Cardiac muscle cell (in vitro differentiated cells and primary cell): Measurements from ENCODE around the gene PRKG1. TPM values are rescaled to one million over a fixed set of nuclear protein-coding genes. Genes with fewer than 3 reads are reported as not detected.

Experiments used
- DNase-seq, 2 donors: peaks; one replicate each; pipeline versions ENCODE4 v3.0.0 to v3.0.0-alpha.2; 2010 to 2017; ENCODE audit warnings: low read depth in 1 of 2, low spot score in 1 of 2
- H3K27ac ChIP-seq: fragments of 200-600 bp; sonication (generic); 2 replicates; pipeline ENCODE4 v1.5.1; 2016
- H3K27me3 ChIP-seq: fragments of 200-600 bp; sonication (generic); 2 replicates; pipeline ENCODE4 v1.6.0; 2016; ENCODE audit warnings: control low read depth
- H3K36me3 ChIP-seq: fragments of 200-600 bp; sonication (generic); 2 replicates; pipeline ENCODE4 v1.5.1; 2016; ENCODE audit warnings: control low read depth
- H3K4me1 ChIP-seq: fragments of 200-600 bp; sonication (generic); 2 replicates; pipeline ENCODE4 v1.8.1; 2017; ENCODE audit warnings: low read depth, mild to moderate bottlenecking, mixed run types
- H3K4me3 ChIP-seq: fragments of 200-600 bp; sonication (generic); 2 replicates; pipeline ENCODE4 v1.5.1; 2016; ENCODE audit warnings: mild to moderate bottlenecking
- H3K9me3 ChIP-seq: fragments of 200-600 bp; sonication (generic); 2 replicates; pipeline ENCODE4 v1.5.1; 2017; ENCODE audit warnings: low read depth, mild to moderate bottlenecking, control low read depth
- CTCF ChIP-seq: IDR thresholded peaks from 2 replicates; pipeline ENCODE4 v1.5.1; 2012; ENCODE audit warnings: low read depth, mild to moderate bottlenecking, low read length
- polyA plus RNA-seq: library from polyadenylated mRNA; unstranded; fragments of >200 nt; fragmentation: Nextera tagmentation; extraction: Ambion mirVana; gene quantifications from 2 replicates; pipeline ENCODE4 v1.2.1, GENCODE V29; 2016
- total RNA-seq: library from RNA; depleted of rRNA; stranded (reverse); fragments of >200 nt; gene quantifications from 2 replicates; pipeline ENCODE4 v1.2.3, GENCODE V29; 2016

Gene PRKG1
- total and polyA plus RNA-seq, 2 experiments from 2014 or later, result 2.9 to 13.3 TPM

- Histone ChIP-seq H3K9me3 (no peaks in the 10 kb centered on the region), H3K4me3 (no peak overlapping the region), H3K4me1 (no peaks in the 10 kb centered on the region), H3K36me3 (no peaks in the 10 kb centered on the region), H3K27ac (no peak overlapping the region), H3K27me3 (no peaks in the 10 kb centered on the region)
- no peak for TF ChIP-seq CTCF
- DNase-seq, result no peak
Observed at GRCh38 chr10:51861051-51861450, 786.8 kb downstream of the PRKG1 start.

- H3K36me3 ChIP-seq, result no peaks in the 10 kb centered on the region
- no peak for DNase-seq
- H3K4me1 ChIP-seq, result no peaks in the 10 kb centered on the region
- no peaks in the 10 kb centered on the region for H3K27me3 ChIP-seq
- no peak overlapping the region for H3K4me3 ChIP-seq
- H3K27ac ChIP-seq, result no peak overlapping the region
- no peaks in the 10 kb centered on the region for H3K9me3 ChIP-seq
- no peak for TF ChIP-seq CTCF
Observed at GRCh38 chr10:51861731-51862130, 787.4 kb downstream of the PRKG1 start.

GRCh38 chr10:51862149-51862548 lies 787.9 kb downstream of the PRKG1 start:
- Histone ChIP-seq H3K27me3 (no peaks in the 10 kb centered on the region), H3K4me1 (no peaks in the 10 kb centered on the region)

GRCh38 chr10:51867956-51868355 lies 793.7 kb downstream of the PRKG1 start:
- Histone ChIP-seq H3K27me3 (no peaks in the 10 kb centered on the region), H3K4me1 (no peaks in the 10 kb centered on the region), H3K27ac (no peak overlapping the region), H3K36me3 (no peaks in the 10 kb centered on the region), H3K9me3 (no peaks in the 10 kb centered on the region), H3K4me3 (no peak overlapping the region)
- TF ChIP-seq CTCF, result no peak
- DNase-seq, result peak in 1 of 2 donors; percentile 87

More at GRCh38 chr10:51862149-51862548, 787.9 kb downstream of the PRKG1 start:
- no peak overlapping the region for H3K27ac ChIP-seq
- no peak for DNase-seq
- no peak overlapping the region for H3K4me3 ChIP-seq
- no peak for TF ChIP-seq CTCF
- H3K9me3 ChIP-seq, result no peaks in the 10 kb centered on the region
- no peaks in the 10 kb centered on the region for H3K36me3 ChIP-seq

GRCh38 chr10:51874131-51874530 lies 799.8 kb downstream of the PRKG1 start:
- H3K36me3 ChIP-seq, result no peaks in the 10 kb centered on the region
- H3K27ac ChIP-seq, result no peak overlapping the region
- no peaks in the 10 kb centered on the region for H3K9me3 ChIP-seq
- no peaks in the 10 kb centered on the region for H3K27me3 ChIP-seq
- no peak for DNase-seq
- H3K4me1 ChIP-seq, result no peaks in the 10 kb centered on the region
- no peak overlapping the region for H3K4me3 ChIP-seq
- no peak for TF ChIP-seq CTCF

- no peak overlapping the region for H3K4me3 ChIP-seq
- no peaks in the 10 kb centered on the region for H3K4me1 ChIP-seq
- no peak overlapping the region for H3K27ac ChIP-seq
- no peak for TF ChIP-seq CTCF
- DNase-seq, result no peak
- H3K36me3 ChIP-seq, result no peaks in the 10 kb centered on the region
- no peaks in the 10 kb centered on the region for H3K27me3 ChIP-seq
- no peaks in the 10 kb centered on the region for H3K9me3 ChIP-seq
Observed at GRCh38 chr10:51875610-51876009, 801.3 kb downstream of the PRKG1 start.
